ENCODE measurements around the gene TUBE1. TPM values are rescaled to one million over a fixed set of nuclear protein-coding genes. Genes with fewer than 3 reads are reported as not detected.

TUBE1 gene
- total RNA-seq, 1 donor = 49.6 TPM

DNA sequence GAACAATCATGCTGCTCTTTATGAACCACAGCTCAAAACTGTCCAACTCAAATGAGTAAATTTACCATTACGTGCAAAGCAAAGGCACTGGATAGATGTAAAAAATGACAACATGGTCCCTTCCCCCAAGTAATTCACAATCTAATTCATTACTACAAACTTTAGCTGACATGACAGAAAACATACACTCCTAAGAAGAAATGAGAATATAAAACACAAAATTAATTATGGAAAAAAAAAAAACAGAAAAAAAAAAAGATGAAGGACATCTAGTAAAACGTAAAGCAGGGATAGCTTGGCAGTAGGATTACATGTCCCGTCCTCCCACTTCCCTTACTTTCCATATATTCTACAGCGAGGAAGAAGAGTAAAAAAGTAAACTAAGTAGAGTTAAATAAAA is 5.7 kb downstream of the TUBE1 start:
- Histone ChIP-seq H3K4me2 (ENCODE audit: insufficient read depth, low read length) (no peak overlapping the region), H4K20me1 (ENCODE audit: insufficient read depth, low read length) (no peaks in the 10 kb centered on the region), H3K79me2 (ENCODE audit: insufficient read depth, low read length) (peaks cover 3% of the 10 kb centered on the region), H2AFZ (ENCODE audit: low read length) (no peak overlapping the region), H3K27me3 (ENCODE audit: insufficient read depth, low read length) (no peaks in the 10 kb centered on the region), H3K4me1 (ENCODE audit: insufficient read depth, low read length) (peaks cover 5% of the 10 kb centered on the region), H3K4me3 (ENCODE audit: insufficient read depth, low read length) (no peak overlapping the region), H3K27ac (ENCODE audit: low read depth, low read length) (no peak overlapping the region), H3K9me3 (ENCODE audit: low read depth, low read length) (no peaks in the 10 kb centered on the region), H3K36me3 (ENCODE audit: insufficient read depth, low read length) (peaks cover 27% of the 10 kb centered on the region)
- DNase-seq (ENCODE audit: insufficient read length, low spot score, missing footprints) = peak; percentile 36
- no peak for TF ChIP-seq CTCF (IDR thresholded peaks at IDR 0.05; ENCODE audit: extremely low read depth, low read depth, low read length)

DNA sequence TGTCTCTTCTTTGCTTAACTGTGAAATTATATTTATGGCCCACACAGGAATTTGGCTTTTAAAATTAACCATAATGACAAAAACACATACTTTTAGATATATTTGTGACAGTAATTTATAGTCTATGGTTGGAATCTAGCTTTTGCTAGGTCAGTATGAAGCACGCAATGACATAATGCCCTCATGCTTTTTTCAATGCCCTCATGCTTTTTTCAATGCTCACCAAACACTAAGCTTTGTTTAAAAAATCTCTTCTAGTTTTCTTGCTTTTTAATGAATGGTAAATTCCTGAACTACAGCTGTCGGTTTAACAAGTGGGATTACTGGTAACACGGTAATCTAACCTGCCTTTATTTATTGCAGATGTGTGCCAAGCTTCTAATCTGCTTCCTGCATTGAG is 20.7 kb downstream of the TUBE1 start:
- Histone ChIP-seq H2AFZ (ENCODE audit: low read length) (no peak overlapping the region), H3K36me3 (ENCODE audit: insufficient read depth, low read length) (peaks cover 1% of the 10 kb centered on the region), H3K4me1 (ENCODE audit: insufficient read depth, low read length) (peaks cover 3% of the 10 kb centered on the region), H4K20me1 (ENCODE audit: insufficient read depth, low read length) (no peaks in the 10 kb centered on the region), H3K9me3 (ENCODE audit: low read depth, low read length) (no peaks in the 10 kb centered on the region), H3K79me2 (ENCODE audit: insufficient read depth, low read length) (no peaks in the 10 kb centered on the region), H3K4me2 (ENCODE audit: insufficient read depth, low read length) (no peak overlapping the region), H3K27ac (ENCODE audit: low read depth, low read length) (no peak overlapping the region), H3K4me3 (ENCODE audit: insufficient read depth, low read length) (no peak overlapping the region), H3K27me3 (ENCODE audit: insufficient read depth, low read length) (no peaks in the 10 kb centered on the region)
- TF ChIP-seq CTCF (IDR thresholded peaks at IDR 0.05; ENCODE audit: extremely low read depth, low read depth, low read length) = no peak
- no peak for DNase-seq (ENCODE audit: insufficient read length, low spot score, missing footprints)

DNA sequence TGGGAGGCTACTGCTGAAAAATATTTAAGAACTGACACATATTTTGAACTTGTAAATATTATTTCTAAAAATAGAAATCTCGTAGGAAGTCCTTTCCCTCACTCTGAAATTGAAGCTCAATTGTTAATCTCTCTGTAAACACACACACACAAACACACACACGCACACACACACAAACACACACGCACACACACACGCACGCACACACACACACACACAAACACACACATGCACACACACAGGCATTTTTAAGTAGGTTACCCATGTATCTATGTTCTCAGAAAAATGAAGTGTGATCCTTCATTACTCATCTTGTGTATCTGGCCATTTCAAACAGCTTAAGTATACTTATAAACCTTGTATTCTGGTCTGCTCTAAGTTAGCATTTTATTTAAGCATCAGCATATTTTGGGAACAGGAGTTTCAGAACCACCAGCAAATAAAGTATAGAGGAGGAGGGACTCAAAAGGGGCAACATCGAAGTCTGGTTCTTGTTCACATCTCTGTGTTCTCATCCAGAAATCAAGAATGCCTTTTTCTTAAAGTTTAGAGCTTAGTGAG is 21.8 kb downstream of the TUBE1 start:
- no peak for TF ChIP-seq CTCF (IDR thresholded peaks at IDR 0.05; ENCODE audit: extremely low read depth, low read depth, low read length)
- no peaks in the 10 kb centered on the region for H4K20me1 ChIP-seq (ENCODE audit: insufficient read depth, low read length)
- peaks cover 6% of the 10 kb centered on the region for H3K4me1 ChIP-seq (ENCODE audit: insufficient read depth, low read length)
- H3K79me2 ChIP-seq (ENCODE audit: insufficient read depth, low read length) = no peaks in the 10 kb centered on the region
- H3K36me3 ChIP-seq (ENCODE audit: insufficient read depth, low read length) = no peaks in the 10 kb centered on the region
- H3K27me3 ChIP-seq (ENCODE audit: insufficient read depth, low read length) = no peaks in the 10 kb centered on the region
- peak overlapping the region; percentile 14 for H2AFZ ChIP-seq (ENCODE audit: low read length)
- H3K4me3 ChIP-seq (ENCODE audit: insufficient read depth, low read length) = no peak overlapping the region
- H3K9me3 ChIP-seq (ENCODE audit: low read depth, low read length) = no peaks in the 10 kb centered on the region
- no peak overlapping the region for H3K27ac ChIP-seq (ENCODE audit: low read depth, low read length)
- no peak for DNase-seq (ENCODE audit: insufficient read length, low spot score, missing footprints)
- no peak overlapping the region for H3K4me2 ChIP-seq (ENCODE audit: insufficient read depth, low read length)

- Histone ChIP-seq H3K27me3 (ENCODE audit: insufficient read depth, low read length) (no peaks in the 10 kb centered on the region), H3K79me2 (ENCODE audit: insufficient read depth, low read length) (no peaks in the 10 kb centered on the region), H3K9me3 (ENCODE audit: low read depth, low read length) (no peaks in the 10 kb centered on the region), H2AFZ (ENCODE audit: low read length) (no peak overlapping the region), H4K20me1 (ENCODE audit: insufficient read depth, low read length) (no peaks in the 10 kb centered on the region), H3K36me3 (ENCODE audit: insufficient read depth, low read length) (no peaks in the 10 kb centered on the region), H3K4me1 (ENCODE audit: insufficient read depth, low read length) (peaks cover 6% of the 10 kb centered on the region), H3K27ac (ENCODE audit: low read depth, low read length) (no peak overlapping the region), H3K4me2 (ENCODE audit: insufficient read depth, low read length) (no peak overlapping the region), H3K4me3 (ENCODE audit: insufficient read depth, low read length) (no peak overlapping the region)
- no peak for TF ChIP-seq CTCF (IDR thresholded peaks at IDR 0.05; ENCODE audit: extremely low read depth, low read depth, low read length)
- DNase-seq (ENCODE audit: insufficient read length, low spot score, missing footprints) = no peak
Observed at GRCh38 chr6:112062966-112063365, 24.3 kb downstream of the TUBE1 start.

All from osteoblast (primary cell).